NT2/D1 (cell line): ENCODE results near the gene PHF2.

Source experiments
- YY1 ChIP-seq: IDR thresholded peaks from 2 replicates; pipeline ENCODE4 v1.6.1; 2011; ENCODE audit not compliant: insufficient read length, insufficient read depth
- ZNF274 ChIP-seq: IDR thresholded peaks from 2 replicates; pipeline ENCODE4 v1.6.1; 2011; ENCODE audit warnings: mild to moderate bottlenecking, low read depth, low read length

- TF ChIP-seq ZNF274 (no peak), YY1 (no peak)
These were observed 132.1 kb downstream of the PHF2 start for GRCh38 chr9:93708289-93708986.
